ENCODE results near the gene ZNF710. TPM values are rescaled to one million over a fixed set of nuclear protein-coding genes. Genes with fewer than 3 reads are reported as not detected.

The ZNF710 gene
- total and polyA plus RNA-seq, 2 donors (not counting 3 experiments of a cell fraction or from before 2014, with no cell fraction given), result 8.9 to 32.4 TPM

- no peaks in the 10 kb centered on the region for H3K27me3 ChIP-seq (ENCODE audit: control insufficient read depth in 2 of 2, insufficient read depth in 2 of 2, low read length in 2 of 2)
- no peak overlapping the region for H2AFZ ChIP-seq (ENCODE audit: low read depth, low read length)
- ChIA-PET POLR2A (no interaction called here), CTCF (interaction anchor here (1.5 to 1.7 kb wide), 2 partner anchors 10 to 12 kb away, joined by 5 to 6 read pairs; no protein-coding TSS in a partner anchor)
- H3K4me1 ChIP-seq (ENCODE audit: control insufficient read depth, extremely low read depth, insufficient read depth, low read length), result peaks cover 21% of the 10 kb centered on the region
- no peaks in the 10 kb centered on the region for H3K9me3 ChIP-seq (replicated peaks; ENCODE audit: control insufficient read depth, insufficient read depth, low read length)
- dilution Hi-C loops (cut with MboI; ENCODE audit: extremely low pct_ligation_motif_present, low sequenced_read_pairs), result no loop called here
- H3K4me2 ChIP-seq (ENCODE audit: insufficient read depth, low read length), result no peak overlapping the region
- peaks cover 77% of the 10 kb centered on the region for H3K79me2 ChIP-seq (ENCODE audit: control insufficient read depth, insufficient read depth, low read length)
- no peaks in the 10 kb centered on the region for H3K9me1 ChIP-seq (replicated peaks; ENCODE audit: control insufficient read depth, extremely low read depth, insufficient read depth, low read length)
- H3K36me3 ChIP-seq (ENCODE audit: control insufficient read depth in 2 of 2, extremely low read depth in 1 of 2, insufficient read depth in 2 of 2, low read length in 2 of 2), result peaks cover 0 to 2% of the 10 kb centered on the region in 2 experiments
- DNase-seq (ENCODE audit: low read depth, low spot score) (no peak), FAIRE-seq (no peak)
- H3K27ac ChIP-seq (ENCODE audit: insufficient read depth, low read depth, low read length), result no peak overlapping the region
- no peak overlapping the region for H3K9ac ChIP-seq (replicated peaks; ENCODE audit: extremely low read depth, insufficient read depth, low read length)
- no peak for TF ChIP-seq MAX (IDR thresholded peaks at IDR 0.05; ENCODE audit: insufficient read depth, insufficient read length)
- no peak for TF ChIP-seq FOS (IDR thresholded peaks at IDR 0.05; ENCODE audit: borderline replicate concordance, insufficient read depth, low read length)
- no peak for TF ChIP-seq JUN (IDR thresholded peaks at IDR 0.05; ENCODE audit: borderline replicate concordance, insufficient read depth, insufficient read length, low read depth)
- no peak for TF ChIP-seq POLR2A (IDR thresholded peaks at IDR 0.05; ENCODE audit: low read depth, low read length)
- no peak for TF ChIP-seq POLR2AphosphoS5 (IDR thresholded peaks at IDR 0.05; ENCODE audit: insufficient read depth, low read depth, low read length)
- no peak for TF ChIP-seq MYC (IDR thresholded peaks at IDR 0.05; ENCODE audit: low read depth, low read length)
- no peak for TF ChIP-seq GATA2 (IDR thresholded peaks at IDR 0.05; ENCODE audit: insufficient read depth, insufficient read length, low read depth, low read length)
- TF ChIP-seq EZH2 (IDR thresholded peaks at IDR 0.05; ENCODE audit: borderline replicate concordance, low read depth, low read length, severe bottlenecking), result no peak
- TF ChIP-seq, protein P1, sequence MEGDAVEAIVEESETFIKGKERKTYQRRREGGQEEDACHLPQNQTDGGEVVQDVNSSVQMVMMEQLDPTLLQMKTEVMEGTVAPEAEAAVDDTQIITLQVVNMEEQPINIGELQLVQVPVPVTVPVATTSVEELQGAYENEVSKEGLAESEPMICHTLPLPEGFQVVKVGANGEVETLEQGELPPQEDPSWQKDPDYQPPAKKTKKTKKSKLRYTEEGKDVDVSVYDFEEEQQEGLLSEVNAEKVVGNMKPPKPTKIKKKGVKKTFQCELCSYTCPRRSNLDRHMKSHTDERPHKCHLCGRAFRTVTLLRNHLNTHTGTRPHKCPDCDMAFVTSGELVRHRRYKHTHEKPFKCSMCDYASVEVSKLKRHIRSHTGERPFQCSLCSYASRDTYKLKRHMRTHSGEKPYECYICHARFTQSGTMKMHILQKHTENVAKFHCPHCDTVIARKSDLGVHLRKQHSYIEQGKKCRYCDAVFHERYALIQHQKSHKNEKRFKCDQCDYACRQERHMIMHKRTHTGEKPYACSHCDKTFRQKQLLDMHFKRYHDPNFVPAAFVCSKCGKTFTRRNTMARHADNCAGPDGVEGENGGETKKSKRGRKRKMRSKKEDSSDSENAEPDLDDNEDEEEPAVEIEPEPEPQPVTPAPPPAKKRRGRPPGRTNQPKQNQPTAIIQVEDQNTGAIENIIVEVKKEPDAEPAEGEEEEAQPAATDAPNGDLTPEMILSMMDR (IDR thresholded peaks at IDR 0.05; ENCODE audit: extremely low read depth in 1 of 2, insufficient read depth in 1 of 2, low read depth in 1 of 2, low read length in 2 of 2), result no peak
- BruUV-seq (replicated peaks), result no TSS peak
- H4K20me1 ChIP-seq (replicated peaks; ENCODE audit: control insufficient read depth, extremely low read depth, insufficient read depth, low read length), result no peaks in the 10 kb centered on the region
- intact Hi-C loops (cut with micrococcal nuclease), result no loop called here
- H3K4me3 ChIP-seq (replicated peaks in 1 of 3; ENCODE audit: insufficient read depth in 1 of 3, low read depth in 1 of 3, low read length in 3 of 3), result no peak overlapping the region
These were observed 5.3 kb downstream of the ZNF710 start for GRCh38 chr15:90006217-90007075.
